Iris pigment epithelial cell (primary cell): ENCODE results near the gene ERC2.
"Not testable (repeated sequence)": the region's sequence is repeated elsewhere in the genome, so short reads cannot be mapped to it uniquely, and the experiment has no call there.

Source experiments
- DNase-seq: peaks from one replicate; pipeline ENCODE4 v3.0.0-alpha.2; 2011; ENCODE audit warnings: low read depth

ERC2 gene

DNA sequence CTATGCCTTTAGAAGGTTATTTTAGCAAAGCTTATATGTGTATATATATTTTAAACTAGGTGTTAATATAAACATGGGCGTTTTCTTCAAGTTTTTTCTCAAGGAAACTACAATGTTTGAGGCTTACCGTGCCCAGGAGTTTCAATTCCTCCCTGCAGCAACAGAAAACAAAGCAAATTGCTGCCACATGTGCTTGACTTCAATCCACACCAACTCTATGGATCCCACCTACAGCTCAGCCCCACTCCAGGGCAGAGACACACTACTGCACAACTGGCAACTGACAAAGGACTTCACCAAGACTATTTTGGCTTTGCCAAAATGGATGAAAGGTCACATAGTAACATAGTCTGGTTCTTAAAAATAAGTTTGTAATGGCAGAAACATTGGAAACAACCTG, 346.6 kb downstream of the ERC2 start:
- no peak for DNase-seq

DNA sequence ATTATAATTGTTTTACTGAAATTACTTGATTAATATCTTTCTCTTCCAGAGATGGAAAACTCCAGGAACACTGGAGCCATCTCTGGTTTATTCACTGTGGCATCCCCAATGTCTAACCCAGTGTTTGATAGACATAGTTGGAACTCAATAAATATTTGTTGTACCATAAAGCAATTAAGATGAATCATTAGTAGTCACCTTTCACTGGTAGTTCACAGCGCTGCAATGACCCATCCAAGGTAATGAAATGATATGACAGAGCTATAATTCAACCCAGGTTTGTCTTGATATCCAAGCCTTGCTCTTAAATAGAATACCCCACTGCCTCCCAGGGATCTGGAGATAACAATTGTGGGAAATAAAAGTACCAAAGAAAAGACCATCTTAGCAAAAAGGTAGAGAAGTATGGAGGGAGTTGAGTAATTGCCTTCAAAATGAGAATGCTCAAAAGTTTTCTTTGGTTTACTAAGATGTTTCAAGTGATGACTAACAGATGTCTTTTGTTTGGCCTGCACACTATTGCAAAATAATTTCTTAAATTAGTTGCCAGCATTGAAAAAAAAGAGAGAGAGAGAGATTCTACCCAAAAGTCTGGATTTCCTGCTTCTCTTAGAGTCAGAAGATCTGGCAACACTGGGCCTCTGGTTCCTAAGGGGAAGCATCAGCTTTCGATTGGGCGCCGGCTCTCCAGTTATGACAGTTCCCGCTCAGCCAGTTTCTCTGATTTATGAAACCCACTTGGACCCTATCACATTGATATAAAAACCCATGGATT, 348.5 kb downstream of the ERC2 start:
- peak; percentile 70 for DNase-seq

DNA sequence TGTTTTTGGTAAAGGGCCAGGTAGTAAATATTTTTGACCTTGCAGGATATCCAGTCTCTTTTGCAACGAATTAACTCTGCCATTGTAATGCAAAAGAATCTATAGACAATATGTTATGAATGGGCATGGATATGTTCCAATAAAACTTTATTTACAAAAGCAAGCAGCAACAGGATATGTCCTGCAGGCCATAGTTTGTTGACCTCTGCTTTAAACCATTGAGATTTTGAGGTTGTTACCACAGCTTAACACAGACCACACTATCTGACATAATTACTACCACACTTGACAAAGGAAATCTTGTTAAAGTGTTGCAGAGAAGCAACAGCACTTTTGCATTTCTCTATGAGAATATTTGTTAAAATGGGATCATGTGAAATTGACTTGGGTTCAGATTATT, 349.3 kb downstream of the ERC2 start:
- DNase-seq = no peak

DNA sequence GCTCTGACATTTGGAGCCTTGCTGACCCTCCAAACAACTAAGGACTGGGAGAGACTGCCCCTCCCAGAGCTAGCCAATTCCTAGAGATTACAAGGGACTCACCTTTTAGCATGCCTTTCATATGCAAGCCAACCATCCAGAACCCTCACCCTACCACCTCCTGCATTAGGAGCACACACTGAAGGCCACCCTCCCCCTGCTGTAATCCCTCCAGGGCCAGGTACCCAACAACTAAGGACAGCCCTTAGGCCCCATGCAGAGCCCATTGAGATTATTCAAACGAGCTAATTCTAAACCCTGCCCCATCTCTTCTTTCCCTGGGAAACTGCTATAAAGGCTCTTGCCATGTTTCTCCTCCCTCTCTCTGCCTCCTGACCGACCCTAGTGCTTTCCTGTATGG, 352.6 kb downstream of the ERC2 start:
- no peak for DNase-seq

DNA sequence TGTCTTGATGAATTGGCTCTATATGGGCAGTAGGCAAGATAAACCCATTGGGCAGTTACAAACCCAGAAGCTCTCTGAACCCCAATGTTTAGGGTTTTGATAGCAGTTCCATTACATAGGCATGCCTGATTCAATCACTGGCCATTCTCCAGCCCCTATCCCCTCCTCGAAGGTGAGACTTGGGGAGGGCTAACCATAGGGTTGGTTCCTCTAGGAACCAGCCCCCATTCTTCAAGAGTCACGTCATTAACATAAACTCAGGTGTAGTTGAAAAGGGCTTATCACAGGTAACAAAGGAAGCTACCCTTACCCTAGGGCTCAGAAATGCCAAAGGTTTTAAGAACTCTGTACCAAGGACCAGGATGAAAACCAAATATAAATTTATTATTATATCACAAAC, 353.1 kb downstream of the ERC2 start:
- no peak for DNase-seq

DNA sequence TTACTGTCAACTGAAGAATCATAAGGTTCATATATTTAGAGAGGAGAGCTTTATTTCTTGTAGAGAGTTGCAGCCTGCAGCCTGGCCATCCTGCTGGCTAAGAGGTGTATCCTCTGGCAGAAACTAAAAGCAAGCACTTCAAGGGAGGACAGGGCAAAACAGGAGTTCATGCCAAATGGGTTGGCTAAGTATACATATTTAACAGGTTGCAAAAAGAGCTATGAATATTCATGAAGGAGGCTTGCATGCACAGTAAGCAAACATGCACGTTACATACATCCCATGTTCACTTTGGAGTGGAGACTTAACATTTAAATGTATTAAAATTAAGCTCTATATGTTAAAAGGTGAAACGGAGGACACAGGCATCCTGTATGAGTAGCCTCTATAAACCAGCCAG, 354.4 kb downstream of the ERC2 start:
- no peak for DNase-seq

DNA sequence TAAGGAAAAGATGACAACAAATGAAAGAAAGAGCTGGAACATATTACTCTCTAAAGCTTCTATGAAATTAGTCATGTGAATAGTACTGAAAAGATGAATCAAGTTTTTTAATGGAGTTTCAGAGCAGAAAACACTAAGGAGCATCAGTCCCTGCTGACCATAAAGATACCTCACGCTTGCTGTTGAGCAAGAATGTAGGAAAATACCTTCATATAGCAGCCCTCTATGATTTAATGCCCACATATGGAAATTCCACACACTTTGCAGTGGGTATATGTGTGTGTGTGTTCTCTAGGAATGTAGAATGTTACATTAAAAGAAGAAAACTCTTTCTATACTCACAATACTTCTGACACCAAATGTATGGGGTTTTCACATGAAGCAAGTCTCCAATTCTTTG, 355.0 kb downstream of the ERC2 start:
- no peak for DNase-seq

DNA sequence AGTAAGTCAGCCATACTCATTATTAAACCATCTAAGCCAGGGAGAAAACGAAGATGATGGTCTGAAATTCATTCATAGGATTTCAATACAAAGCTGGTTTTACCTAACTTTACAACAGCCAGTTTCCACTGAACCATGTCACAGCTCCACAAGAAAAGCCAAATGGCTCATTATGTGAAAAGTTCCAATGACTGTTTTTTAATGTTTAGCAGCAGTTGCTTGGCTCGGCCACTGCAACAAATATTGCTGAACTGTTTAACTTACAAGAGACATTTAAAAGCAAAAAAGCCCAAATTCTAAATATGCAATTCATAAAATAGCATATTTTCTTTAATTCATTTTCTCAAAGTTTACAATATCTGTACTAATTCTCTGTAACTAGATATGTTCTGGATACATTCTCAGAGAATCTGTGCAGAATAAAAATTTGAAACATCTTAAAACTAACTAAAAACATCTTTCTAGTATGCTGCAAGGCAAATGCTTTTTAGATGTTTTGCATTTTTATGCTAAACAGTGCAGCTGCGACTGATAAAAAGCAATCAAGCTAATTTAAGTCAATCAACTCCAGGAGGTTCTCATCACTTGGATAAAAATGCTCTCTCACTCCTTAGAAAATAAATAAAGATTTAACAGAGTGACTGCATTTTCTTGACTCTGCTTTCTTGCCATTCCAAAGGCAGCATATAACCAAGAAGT, 356.5 kb downstream of the ERC2 start:
- no peak for DNase-seq

DNA sequence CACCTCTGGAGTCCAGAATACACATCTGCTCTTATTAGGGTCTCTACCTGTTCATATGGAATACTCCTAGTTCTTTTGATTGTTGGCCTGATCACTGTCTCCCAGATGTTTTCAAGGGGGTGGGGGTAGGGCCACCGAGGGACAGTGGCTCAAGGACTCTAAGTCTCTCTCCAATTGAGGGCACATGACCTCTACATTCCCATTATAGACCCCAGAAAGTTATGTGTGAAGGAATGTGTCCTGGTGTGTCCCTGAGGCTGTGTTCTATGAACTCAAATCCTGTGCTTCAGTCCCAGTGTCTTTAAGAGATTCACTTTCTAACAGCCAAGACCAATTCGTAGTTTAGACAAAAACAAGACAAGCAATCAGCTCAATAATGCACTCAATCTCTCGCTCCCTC, 357.4 kb downstream of the ERC2 start:
- DNase-seq = no peak

DNA sequence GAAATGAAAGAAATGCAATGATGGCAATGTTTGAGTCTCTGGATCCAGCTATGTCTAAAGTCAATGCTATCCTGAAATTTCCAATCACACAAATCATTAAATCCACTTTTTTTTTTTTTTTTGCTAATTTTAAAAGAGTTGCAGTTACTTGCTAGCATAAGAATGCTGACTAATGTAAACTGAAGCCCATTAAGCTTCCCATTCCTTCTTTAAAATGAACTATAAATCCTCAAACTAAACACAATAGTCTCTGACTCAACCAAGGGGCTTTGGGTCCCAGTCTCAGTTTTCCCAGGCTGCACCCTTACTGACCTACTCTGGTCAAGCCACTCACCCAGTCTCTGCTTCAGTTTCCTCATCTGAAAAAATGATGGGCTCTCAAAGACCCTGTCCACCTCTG, 361.1 kb downstream of the ERC2 start:
- no peak for DNase-seq

DNA sequence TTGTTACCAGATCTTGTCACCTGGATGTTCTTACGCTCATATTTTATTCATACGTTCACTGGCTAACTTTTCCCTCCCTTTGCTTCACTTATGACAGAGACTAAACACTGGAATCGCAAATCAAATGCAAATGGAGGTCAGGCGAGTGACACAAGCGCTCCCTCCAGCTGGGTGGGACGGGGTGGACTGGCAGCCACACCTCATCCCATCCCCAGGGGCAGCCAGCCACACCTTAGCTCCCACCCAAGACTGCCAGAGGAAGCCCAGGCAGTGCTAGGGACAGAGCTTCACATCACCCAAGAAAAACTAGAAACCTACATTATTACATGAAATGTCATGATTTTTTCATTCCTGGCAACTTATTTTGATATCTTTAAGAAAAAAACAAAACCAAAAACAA, 366.2 kb downstream of the ERC2 start:
- no peak for DNase-seq

DNA sequence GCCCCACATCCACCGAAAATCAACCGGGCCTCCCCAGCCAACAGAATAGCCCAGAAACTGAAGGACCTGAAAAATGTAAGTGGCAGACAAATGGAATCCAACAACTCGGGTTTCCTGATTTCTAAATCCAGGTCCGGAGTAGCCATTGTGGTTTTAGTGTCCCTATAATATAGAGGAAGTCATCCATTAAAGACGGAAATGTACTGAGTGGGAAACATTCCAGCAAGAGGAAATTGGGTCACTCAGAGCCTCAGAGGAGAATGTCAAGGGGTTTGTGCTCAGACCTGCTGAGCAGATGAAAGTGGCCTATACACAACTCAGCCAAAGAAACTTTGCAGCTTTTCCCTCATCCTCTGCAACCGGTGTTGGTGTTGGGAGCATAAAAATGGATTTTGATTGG, 366.7 kb downstream of the ERC2 start:
- DNase-seq = no peak

DNA sequence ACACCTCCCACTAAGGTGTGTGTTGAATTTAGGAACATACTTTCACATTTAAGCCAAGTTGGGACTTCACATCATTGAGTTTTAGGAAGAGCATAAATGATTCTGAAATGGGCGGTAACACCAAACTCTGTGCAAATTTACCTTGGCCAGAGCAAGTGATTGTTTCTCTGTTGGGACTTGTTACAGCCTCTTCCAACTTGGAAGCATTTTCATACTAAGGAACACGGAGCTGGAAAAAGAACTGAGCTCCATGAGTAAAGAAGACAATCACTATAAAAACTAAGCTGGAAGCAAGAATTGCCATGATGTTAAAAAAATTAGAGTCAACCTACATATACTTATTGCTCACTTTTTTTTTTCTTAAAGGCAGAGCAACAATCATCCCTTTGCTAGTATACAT, 371.3 kb downstream of the ERC2 start:
- DNase-seq = no peak

DNA sequence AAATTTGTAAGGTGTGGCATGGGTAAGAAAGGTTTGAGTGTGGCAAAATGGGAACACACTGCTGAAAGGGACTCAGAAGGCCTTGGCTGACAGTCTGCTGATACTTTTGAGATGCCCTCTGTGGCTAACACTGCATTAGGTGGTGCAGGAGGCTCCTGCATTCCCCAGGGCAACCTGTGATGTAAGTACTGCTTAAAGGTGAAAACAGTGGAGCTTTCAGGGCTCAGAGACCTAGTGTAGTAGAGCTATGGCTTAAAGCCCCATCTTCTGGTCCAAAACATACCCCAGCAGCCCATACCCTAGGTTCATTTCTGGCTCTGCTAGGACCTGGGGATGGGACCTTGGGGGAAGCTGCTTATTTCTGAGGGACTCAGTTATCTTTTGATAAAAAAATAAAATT, 374.1 kb downstream of the ERC2 start:
- DNase-seq = no peak

DNA sequence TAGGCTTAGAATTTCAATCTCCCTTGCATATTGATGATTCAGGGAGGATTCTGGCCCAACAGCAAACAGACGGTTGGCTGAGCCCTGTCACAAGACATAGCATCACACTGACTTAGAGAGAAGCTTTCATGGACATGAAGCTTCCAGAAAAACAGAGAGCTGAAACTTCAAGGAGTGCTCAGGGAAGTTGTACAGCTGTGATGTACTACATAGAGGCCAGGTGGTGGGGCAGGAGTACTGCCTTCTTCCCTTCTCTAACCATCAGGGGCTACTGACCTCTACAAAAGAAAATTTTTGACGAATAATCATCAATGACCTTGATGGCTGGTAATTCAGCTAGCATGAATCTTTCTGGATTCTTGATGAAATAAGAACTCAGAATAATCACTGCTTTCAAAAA, 378.5 kb downstream of the ERC2 start:
- no peak for DNase-seq

DNA sequence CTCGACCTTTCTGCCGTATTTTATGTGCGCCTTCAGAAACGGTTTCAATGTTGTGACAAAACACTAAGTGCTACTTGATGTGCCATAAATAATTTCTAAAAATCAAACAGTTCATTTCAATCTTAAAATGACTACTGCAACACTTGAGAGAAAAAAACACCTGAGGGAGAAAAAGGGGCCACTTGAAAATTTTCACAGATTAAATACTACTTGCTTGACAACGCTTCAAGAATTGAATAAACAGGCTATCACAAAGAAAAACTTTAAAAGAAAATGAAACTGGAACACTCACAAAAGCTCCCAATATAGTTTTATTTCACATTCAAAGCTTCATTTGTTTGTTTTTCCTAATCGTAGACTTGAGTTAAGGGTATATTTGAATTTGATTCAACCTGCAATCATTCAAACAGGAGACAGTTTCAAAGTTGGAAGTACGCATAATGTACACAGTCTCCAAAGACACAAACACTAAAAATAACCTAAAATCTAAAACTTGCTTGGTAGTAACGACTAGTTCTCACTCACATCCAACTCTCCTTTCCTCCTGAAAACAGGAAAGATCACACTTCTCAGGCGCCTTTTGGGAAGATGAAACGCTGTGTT, 380.7 kb downstream of the ERC2 start:
- no peak for DNase-seq

DNA sequence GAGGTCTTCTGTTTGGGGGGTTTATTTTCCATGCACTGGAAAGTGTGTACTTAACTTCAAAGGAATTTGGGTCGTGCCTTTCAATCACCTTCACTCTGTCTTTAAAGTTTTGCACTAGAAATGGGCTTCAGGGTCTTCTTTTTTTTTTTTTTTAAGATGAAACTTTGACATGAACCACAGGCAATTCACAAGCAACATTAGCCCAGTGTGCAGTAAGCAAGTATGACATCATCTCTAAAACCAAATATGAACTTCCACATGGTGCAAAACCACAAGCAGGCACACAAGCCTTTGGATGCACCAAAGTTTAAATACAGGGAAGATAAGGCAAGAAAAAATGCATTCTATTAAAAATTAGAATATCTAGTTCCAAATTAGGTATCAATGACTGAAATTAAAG, 381.9 kb downstream of the ERC2 start:
- DNase-seq = peak; percentile 20

DNA sequence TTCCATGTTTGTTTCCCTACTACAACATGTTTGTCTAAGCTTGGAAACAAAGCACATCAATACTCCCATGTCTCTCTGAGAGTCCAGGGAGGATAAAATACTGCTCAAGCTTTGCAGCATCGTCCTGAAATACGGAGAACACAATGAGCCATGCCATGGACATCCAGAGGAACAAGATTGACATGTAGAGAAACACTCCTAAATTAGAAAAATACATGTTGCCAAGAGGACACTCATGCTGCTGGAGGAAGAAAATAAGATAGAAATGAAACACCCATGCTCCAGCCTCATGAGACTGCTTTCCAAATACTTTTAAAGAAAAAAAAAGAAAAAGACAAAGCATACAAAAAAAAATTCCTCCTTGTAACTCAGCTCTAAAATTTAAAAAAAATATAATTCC, 387.0 kb downstream of the ERC2 start:
- no peak for DNase-seq

DNA sequence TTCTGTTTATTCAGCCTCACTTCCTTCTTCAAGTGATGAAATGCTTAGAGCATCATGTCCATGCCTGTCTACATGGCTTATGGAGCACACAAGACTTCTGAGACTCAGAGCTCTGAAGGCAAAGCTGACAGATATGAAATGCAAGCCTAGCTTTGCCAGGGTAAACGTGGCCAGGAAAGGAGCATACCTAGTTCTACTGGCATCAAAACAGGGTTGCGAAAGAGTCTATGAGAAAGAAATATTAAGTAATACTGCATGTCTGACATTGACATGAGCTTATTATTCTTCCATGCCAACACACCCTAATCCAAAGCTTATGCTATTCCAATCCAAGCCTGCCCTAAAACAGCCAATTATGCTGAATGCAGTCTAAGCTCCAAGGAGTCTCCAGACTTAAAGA, 391.5 kb downstream of the ERC2 start:
- no peak for DNase-seq

DNA sequence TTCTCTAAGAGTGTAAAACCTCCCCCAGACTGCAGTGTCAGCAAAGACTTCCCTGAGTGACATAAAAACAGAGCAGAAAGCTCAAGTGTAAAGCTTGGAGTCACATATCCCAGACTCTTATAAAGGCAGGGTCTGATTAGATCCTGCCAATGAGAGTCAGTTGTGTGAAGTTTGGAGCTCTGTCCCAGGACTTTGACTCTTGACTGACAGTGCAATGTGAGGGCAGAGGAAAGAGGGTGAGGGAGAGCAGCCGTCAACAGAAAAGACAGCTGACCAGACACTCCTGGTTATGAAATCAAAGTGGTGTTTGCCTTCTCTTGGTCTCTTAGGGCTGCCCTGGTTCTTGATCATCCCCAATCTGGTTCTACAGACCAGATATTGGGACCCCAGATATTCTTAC, 393.2 kb downstream of the ERC2 start:
- DNase-seq = no peak

DNA sequence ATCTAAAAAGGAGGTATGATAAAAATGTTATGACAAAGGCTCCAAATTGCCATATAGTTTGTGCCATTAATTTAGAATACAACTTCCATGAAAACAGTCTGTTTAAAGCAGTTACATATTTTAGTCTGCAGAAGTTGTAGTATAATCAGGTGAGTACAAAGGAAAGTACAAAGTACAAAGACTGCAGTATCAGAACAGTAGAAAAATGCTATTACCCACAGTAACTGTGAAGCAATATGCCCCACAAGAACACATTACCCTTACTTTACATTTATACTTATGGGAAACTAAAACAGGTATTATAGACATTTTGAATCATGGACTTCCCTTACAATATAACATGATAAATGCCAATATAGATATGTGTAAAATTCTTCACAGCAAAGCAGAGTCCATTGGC, 398.5 kb downstream of the ERC2 start:
- DNase-seq = no peak

DNA sequence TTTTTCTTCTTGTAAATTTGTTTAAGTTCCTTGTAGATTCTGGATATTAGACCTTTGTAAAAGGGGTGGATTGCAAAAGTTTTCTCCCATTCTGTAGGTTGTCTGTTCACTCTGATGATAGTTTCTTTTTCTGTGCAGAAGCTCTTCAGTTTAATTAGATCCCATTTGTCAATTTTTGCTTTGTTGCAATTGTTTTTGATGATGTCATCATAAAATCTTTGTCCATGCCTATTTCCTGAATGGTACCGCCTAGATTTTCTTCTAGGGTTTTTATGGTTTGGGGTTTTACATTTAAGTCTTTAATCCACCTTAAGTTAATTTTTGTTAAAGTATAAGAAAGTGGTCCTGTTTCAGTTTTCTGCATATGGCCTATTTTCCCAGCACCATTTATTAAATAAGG, 401.9 kb downstream of the ERC2 start:
- DNase-seq = not testable (repeated sequence)

DNA sequence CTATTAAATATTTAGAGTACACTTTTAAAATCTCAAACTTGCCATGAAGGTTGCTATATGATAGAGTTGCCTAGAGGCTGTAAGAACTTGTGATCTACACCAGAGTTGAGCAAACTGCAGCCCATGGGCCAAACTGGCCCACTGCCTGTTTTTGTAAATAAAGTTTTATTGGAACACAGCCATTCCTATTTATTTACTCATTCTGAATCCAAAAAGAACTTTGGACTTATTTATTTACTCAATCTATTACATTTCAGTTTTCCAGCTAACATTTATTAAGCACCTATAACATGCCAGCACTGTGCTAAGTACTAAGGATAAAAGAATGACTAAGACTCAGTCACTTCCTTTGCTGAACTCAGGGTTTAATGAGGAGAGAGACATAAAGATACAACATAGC, 403.6 kb downstream of the ERC2 start:
- DNase-seq = peak; percentile 13

DNA sequence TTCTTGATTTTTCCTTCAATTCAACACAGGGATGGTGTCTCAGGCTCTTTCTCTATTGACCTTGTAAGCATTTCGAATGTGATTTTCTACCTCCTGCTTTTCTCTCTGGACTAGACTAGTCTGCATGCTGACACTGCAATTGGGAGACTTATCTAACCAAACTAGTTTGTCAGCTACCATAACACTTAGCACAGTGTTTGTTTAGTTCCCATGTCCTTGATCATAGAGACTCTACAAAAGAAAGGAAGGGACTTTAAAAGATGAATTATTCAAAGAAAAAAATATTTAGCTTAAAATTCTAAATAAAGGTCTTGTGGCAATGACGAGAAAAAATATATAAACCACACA, 407.0 kb downstream of the ERC2 start:
- no peak for DNase-seq
